ENCODE data around the gene ADGRA3. TPM values are rescaled to one million over a fixed set of nuclear protein-coding genes. Genes with fewer than 3 reads are reported as not detected.

The ADGRA3 gene
- total RNA-seq, 6 experiments from 2014 or later = 15.1 to 19.0 (median 17.7) TPM

DNA sequence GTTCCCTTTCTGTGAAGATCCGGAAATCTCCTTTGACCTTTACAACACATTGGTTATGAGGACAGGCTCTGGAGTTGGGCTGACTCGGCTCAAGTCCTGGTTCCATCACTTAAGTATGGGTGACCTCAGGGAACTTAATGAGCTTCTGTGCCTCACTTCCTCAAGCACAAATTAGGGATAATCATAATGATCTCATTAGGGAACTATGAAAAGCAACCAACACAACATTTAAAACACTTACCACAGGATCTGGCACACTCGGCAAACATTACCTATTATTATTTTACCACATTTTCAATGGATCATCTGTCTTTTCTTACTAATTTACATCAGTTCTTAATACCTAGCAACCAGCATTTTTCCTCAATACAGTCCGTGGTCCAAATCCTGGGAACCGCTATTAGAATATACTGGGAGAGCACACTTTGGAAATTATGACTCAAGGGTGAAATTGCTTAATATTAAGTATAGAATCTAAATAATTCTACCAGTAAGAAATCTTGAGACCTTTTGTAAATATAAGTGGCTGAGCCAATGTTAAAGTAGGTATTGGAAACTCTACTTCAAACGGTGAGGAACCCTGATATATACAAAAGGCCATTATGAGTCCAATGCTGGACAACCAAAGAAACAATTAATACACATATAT is 19.6 kb downstream of the ADGRA3 start:
- no peak for DNase-seq
- no peaks in the 10 kb centered on the region; the same call in 1 of the 2 replicates for H3K27me3 Mint-ChIP-seq (ENCODE audit: insufficient read depth)
- H3K36me3 Mint-ChIP-seq (ENCODE audit: low read depth) = peaks cover 9% of the 10 kb centered on the region; the same call in 1 of the 2 replicates
- H3K4me1 Mint-ChIP-seq (ENCODE audit: low read depth) = peaks cover 8% of the 10 kb centered on the region
- no peak overlapping the region for H3K4me3 Mint-ChIP-seq
- TF ChIP-seq, protein P1, sequence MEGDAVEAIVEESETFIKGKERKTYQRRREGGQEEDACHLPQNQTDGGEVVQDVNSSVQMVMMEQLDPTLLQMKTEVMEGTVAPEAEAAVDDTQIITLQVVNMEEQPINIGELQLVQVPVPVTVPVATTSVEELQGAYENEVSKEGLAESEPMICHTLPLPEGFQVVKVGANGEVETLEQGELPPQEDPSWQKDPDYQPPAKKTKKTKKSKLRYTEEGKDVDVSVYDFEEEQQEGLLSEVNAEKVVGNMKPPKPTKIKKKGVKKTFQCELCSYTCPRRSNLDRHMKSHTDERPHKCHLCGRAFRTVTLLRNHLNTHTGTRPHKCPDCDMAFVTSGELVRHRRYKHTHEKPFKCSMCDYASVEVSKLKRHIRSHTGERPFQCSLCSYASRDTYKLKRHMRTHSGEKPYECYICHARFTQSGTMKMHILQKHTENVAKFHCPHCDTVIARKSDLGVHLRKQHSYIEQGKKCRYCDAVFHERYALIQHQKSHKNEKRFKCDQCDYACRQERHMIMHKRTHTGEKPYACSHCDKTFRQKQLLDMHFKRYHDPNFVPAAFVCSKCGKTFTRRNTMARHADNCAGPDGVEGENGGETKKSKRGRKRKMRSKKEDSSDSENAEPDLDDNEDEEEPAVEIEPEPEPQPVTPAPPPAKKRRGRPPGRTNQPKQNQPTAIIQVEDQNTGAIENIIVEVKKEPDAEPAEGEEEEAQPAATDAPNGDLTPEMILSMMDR (IDR thresholded peaks at IDR 0.05) = no peak
- no peak overlapping the region for H3K27ac Mint-ChIP-seq
- no peaks in the 10 kb centered on the region for H3K9me3 Mint-ChIP-seq

DNA sequence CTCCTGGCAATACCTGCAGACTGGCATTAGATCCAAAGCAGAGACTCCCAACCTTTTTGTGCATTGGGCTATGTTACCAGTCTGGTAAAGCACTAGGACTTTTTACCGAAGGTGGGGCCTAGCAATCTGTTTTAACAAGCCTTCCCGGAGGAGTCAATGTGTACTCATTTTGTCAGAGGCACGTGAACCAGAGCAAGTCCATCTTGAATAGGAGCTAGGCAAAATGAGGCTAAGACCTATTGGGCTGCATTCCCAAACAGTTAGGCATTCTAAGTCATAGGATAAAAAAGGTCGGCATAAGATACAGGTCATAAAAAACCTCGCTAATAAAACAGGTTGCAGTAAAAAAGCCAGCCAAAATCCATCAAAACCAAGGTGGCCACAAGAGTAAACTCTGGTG is 22.3 kb downstream of the ADGRA3 start:
- Mint-ChIP-seq H3K9me3 (no peaks in the 10 kb centered on the region), H3K27ac (no peak overlapping the region), H3K4me1 (ENCODE audit: low read depth) (peaks cover 8% of the 10 kb centered on the region), H3K4me3 (no peak overlapping the region), H3K36me3 (ENCODE audit: low read depth) (peaks cover 4% of the 10 kb centered on the region; the same call in 1 of the 2 replicates), H3K27me3 (ENCODE audit: insufficient read depth) (peaks cover 2% of the 10 kb centered on the region)
- DNase-seq = no peak
- TF ChIP-seq, protein P1 (IDR thresholded peaks at IDR 0.05) = no peak

DNA sequence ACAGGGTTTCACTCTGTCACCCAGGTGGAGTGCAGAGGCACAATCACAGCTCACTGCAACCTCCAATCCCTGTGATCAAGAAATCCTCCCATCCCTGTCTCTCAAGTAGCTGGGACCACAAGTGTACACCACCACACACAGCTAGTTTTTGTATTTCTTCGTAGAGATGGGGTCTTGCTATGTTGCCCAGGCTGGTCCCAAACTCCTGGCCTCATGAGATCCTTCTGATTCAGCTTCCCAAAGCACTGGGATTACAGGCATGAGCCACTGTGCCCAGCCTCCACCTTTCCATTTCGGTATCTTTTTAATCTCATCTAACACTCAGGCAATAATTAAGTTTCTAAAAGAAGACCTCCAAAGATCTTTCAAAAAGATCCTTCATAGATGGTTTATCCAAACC is 22.9 kb downstream of the ADGRA3 start:
- Mint-ChIP-seq H3K36me3 (ENCODE audit: low read depth) (peaks cover 4% of the 10 kb centered on the region; the same call in 1 of the 2 replicates), H3K4me3 (no peak overlapping the region), H3K4me1 (ENCODE audit: low read depth) (peaks cover 8% of the 10 kb centered on the region), H3K27ac (no peak overlapping the region), H3K9me3 (no peaks in the 10 kb centered on the region), H3K27me3 (ENCODE audit: insufficient read depth) (peaks cover 2% of the 10 kb centered on the region)
- TF ChIP-seq, protein P1 (IDR thresholded peaks at IDR 0.05) = no peak
- no peak for DNase-seq

DNA sequence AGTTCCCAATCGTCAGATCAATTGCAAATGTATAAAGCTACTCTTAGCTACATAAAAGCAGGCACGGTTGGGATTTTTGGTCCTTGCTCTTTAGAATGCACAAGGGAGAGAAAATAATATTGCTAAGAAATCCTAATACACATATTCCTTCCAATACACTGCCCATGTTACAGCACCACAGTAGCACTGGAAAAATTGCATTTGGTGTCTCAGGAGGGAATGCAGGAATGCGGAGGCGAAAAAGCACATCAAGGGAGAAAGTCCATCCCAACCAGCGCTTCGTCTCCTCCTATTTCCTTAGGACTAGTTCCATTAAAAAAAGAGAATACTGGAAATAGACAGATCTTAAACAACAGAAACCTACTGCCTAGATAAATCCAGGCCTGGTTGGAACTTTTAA is 23.9 kb downstream of the ADGRA3 start:
- no peak for DNase-seq

DNA sequence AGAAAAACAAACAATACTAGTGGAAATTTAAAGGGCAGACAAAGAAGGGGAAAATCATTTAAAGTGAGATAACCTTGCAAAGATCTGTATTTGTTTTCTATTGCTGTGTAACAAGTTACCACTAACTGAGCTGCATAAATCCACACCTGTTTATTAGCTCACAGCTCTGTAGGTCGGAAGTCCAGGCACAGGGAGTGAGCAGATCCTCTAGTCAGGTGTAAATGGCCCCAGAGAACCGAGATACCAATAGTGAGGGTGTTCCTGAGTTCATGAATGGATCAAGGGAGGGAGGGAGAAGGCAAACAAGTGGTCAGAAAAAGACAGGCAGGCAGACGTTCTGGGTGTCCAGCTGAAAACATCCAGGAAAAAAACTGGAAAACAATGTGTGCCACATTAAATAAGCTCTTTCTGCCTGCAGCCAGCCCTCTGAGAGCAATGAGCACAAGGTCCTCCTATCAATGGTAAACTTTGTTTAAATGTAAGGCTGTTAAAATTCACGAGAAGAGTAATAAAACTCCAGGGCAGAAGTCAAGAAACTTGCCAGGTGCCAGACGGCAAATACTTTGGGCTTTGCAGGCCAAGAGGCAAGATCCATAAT is 25.0 kb downstream of the ADGRA3 start:
- Mint-ChIP-seq H3K36me3 (ENCODE audit: low read depth) (no peaks in the 10 kb centered on the region), H3K4me1 (ENCODE audit: low read depth) (peaks cover 7% of the 10 kb centered on the region), H3K27me3 (ENCODE audit: insufficient read depth) (peaks cover 2% of the 10 kb centered on the region), H3K4me3 (no peak overlapping the region), H3K9me3 (no peaks in the 10 kb centered on the region), H3K27ac (no peak overlapping the region)
- no peak for DNase-seq
- TF ChIP-seq, protein P1 (IDR thresholded peaks at IDR 0.05) = no peak

More for the DNA sequence above, 23.9 kb downstream of the ADGRA3 start:
- Mint-ChIP-seq H3K27ac (no peak overlapping the region), H3K9me3 (no peaks in the 10 kb centered on the region), H3K4me3 (no peak overlapping the region), H3K27me3 (ENCODE audit: insufficient read depth) (peaks cover 2% of the 10 kb centered on the region), H3K4me1 (ENCODE audit: low read depth) (peaks cover 8% of the 10 kb centered on the region), H3K36me3 (ENCODE audit: low read depth) (peaks cover 4% of the 10 kb centered on the region; the same call in 1 of the 2 replicates)
- TF ChIP-seq, protein P1 (IDR thresholded peaks at IDR 0.05) = no peak
